ENCODE measurements around the gene ZNF169.
"Not testable (repeated sequence)": the region's sequence is repeated elsewhere in the genome, so short reads cannot be mapped to it uniquely, and the experiment has no call there.

ZNF169 gene

DNA sequence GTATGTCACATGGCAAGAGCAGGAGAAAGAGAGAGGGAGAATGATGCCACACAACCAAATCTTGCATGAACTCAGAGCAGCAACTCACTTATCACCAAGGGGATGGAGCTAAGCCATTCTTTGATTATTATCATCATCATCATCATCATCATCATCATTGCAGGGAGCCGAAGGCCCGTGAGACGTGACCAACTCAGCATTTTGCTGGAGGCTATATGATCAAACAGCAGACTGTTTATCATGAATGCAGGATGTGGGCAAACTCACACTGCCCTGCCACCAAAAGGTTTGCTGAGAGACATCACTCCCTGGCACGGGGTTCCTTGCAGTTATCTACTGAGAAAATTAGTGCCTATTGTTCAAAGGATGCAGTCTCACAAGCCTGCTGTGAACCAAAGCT, 8.6 kb upstream of the ZNF169 start:
- H3K27me3 ChIP-seq (ENCODE audit: control insufficient read depth, insufficient read depth, low read length) = no peaks in the 10 kb centered on the region
- H3K4me1 ChIP-seq (ENCODE audit: control insufficient read depth, low read depth, low read length) = no peaks in the 10 kb centered on the region
- H3K9ac ChIP-seq (ENCODE audit: low read length) = no peak overlapping the region
- H3K27ac ChIP-seq (ENCODE audit: low read length) = no peak overlapping the region
- H3K9me3 ChIP-seq (ENCODE audit: control insufficient read depth, low read depth, low read length) = no peaks in the 10 kb centered on the region
- no peak overlapping the region for H3K4me3 ChIP-seq (ENCODE audit: low read length)
- H3K36me3 ChIP-seq (ENCODE audit: control insufficient read depth, low read depth, low read length) = no peaks in the 10 kb centered on the region

DNA sequence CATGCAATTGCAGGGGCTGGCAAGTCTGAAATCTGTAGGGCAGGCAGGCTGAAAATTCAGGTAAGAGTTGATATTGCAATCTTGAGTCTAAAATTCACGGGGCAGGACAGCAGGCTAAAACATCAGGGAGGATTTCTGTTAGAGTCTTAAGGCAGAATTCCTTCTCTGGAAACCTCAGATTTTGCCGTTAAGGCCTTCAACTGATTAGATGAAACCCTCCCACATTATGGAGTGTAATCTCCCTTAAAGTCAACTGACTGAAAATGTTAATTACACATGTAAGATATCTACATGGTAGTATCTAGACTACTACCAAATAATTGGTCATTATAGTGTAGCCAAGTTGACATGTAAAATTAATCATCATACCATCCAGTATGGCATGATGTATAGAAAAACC, 3.1 kb upstream of the ZNF169 start:
- H3K4me1 ChIP-seq (ENCODE audit: control insufficient read depth, low read depth, low read length) = no peaks in the 10 kb centered on the region
- H3K9me3 ChIP-seq (ENCODE audit: control insufficient read depth, low read depth, low read length) = no peaks in the 10 kb centered on the region
- H3K27ac ChIP-seq (ENCODE audit: low read length) = no peak overlapping the region
- no peak overlapping the region for H3K9ac ChIP-seq (ENCODE audit: low read length)
- no peak overlapping the region for H3K4me3 ChIP-seq (ENCODE audit: low read length)
- no peaks in the 10 kb centered on the region for H3K36me3 ChIP-seq (ENCODE audit: control insufficient read depth, low read depth, low read length)
- H3K27me3 ChIP-seq (ENCODE audit: control insufficient read depth, insufficient read depth, low read length) = no peaks in the 10 kb centered on the region

DNA sequence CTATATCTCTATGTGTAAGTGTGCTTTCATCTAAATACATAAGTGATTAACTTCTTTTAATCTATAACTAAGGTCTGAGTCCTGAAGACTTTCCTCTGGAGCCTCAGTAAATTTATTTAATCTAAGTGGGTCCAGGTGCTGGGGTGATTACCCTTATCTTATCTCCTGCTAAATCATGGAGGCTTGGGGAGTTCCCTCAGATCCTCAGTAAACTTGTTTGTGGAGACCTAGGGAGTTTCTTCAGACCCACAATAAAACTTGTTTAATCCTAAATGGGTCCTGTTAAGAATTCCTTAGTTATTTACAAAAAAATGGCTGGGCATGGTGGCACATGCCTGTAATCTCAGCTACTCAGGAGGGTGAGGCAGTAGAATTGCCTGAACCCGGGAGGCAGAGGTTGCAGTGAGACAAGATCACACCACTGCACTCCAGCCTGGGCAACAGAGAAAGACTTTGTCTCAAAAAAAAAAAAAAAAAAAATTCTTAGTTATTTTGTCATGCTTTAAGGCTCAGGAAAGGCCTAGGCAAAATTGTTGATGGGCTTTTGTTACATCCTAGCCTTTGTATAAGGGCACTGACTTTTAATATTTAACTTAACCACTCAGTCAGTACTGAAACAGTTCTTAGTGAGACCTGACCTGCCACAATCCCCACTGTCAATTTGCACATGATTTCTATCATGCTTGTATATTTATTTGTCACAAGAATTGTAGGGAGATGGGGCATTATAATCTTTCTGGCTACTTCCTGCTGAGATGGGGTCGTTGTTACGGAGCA, 6.7 kb downstream of the ZNF169 start:
- H3K9me3 ChIP-seq (ENCODE audit: control insufficient read depth, low read depth, low read length) = peaks cover 14% of the 10 kb centered on the region
- not testable (repeated sequence) for H3K27ac ChIP-seq (ENCODE audit: low read length); H3K27me3 ChIP-seq (ENCODE audit: control insufficient read depth, insufficient read depth, low read length); H3K36me3 ChIP-seq (ENCODE audit: control insufficient read depth, low read depth, low read length); H3K9ac ChIP-seq (ENCODE audit: low read length); H3K4me1 ChIP-seq (ENCODE audit: control insufficient read depth, low read depth, low read length); H3K4me3 ChIP-seq (ENCODE audit: low read length)

DNA sequence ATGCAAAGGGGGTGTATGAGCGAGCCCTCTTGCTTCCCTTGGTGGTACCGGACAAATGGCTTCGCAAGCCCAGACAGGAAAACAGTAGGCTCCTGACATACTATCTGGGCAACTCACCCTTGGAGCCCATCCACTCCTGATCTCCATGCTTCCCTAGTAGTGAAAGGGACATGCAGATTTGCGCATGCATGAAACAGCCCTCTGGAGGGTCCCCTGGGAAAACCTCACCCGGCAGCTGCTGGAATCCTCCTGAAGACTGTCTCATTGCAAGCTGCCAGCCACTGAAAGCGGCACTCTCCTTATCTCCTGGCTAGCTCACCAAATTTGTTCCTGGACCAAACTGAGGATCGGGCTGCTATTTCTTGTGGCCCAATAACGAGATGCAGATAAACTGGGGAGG, 10.2 kb downstream of the ZNF169 start:
- H3K4me1 ChIP-seq (ENCODE audit: control insufficient read depth, low read depth, low read length) = no peaks in the 10 kb centered on the region
- no peak overlapping the region for H3K9ac ChIP-seq (ENCODE audit: low read length)
- no peaks in the 10 kb centered on the region for H3K36me3 ChIP-seq (ENCODE audit: control insufficient read depth, low read depth, low read length)
- no peak overlapping the region for H3K4me3 ChIP-seq (ENCODE audit: low read length)
- H3K9me3 ChIP-seq (ENCODE audit: control insufficient read depth, low read depth, low read length) = peaks cover 14% of the 10 kb centered on the region
- H3K27ac ChIP-seq (ENCODE audit: low read length) = no peak overlapping the region
- H3K27me3 ChIP-seq (ENCODE audit: control insufficient read depth, insufficient read depth, low read length) = no peaks in the 10 kb centered on the region

DNA sequence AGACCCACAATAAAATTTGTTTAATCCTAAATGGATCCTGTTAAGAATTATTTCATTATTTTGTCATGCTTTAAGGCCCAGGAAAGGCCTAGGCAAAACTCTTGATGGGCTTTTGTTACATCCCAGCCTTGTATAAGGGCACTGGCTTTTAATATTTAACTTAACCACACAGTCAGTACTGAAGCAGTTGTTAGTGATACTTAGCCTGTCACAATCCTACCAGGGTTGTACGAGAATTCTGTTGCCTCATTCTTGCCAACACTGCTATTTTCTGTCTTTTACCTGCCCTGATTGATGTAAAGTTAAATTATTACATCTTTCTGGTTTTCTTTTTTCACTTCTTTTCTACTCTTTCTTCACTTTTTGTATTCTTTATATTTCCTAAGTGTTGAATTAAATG, 10.9 kb downstream of the ZNF169 start:
- H3K27me3 ChIP-seq (ENCODE audit: control insufficient read depth, insufficient read depth, low read length) = no peaks in the 10 kb centered on the region
- H3K36me3 ChIP-seq (ENCODE audit: control insufficient read depth, low read depth, low read length) = no peaks in the 10 kb centered on the region
- H3K4me1 ChIP-seq (ENCODE audit: control insufficient read depth, low read depth, low read length) = no peaks in the 10 kb centered on the region
- no peak overlapping the region for H3K9ac ChIP-seq (ENCODE audit: low read length)
- H3K27ac ChIP-seq (ENCODE audit: low read length) = no peak overlapping the region
- H3K9me3 ChIP-seq (ENCODE audit: control insufficient read depth, low read depth, low read length) = peaks cover 14% of the 10 kb centered on the region
- H3K4me3 ChIP-seq (ENCODE audit: low read length) = no peak overlapping the region

DNA sequence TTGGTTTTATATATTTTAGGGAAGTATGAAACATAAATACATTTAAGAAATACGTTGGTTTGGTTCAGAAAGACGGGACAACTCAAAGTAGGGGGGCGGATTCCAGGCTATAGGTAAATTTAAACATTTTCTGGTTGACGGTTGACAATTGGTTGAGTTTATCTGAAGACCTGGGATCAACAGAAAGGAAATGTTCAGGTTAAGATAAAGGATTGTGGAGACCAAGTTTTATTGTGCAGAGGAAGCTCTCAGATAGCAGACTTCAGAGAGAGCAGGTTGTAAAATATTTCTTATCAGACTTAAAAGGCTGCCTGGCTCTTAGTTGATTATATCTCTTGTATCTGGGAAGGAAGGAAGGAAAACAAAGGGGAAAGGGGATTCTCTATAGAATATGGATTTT, 17.9 kb downstream of the ZNF169 start:
- H3K9ac ChIP-seq (ENCODE audit: low read length) = not testable (repeated sequence)

DNA sequence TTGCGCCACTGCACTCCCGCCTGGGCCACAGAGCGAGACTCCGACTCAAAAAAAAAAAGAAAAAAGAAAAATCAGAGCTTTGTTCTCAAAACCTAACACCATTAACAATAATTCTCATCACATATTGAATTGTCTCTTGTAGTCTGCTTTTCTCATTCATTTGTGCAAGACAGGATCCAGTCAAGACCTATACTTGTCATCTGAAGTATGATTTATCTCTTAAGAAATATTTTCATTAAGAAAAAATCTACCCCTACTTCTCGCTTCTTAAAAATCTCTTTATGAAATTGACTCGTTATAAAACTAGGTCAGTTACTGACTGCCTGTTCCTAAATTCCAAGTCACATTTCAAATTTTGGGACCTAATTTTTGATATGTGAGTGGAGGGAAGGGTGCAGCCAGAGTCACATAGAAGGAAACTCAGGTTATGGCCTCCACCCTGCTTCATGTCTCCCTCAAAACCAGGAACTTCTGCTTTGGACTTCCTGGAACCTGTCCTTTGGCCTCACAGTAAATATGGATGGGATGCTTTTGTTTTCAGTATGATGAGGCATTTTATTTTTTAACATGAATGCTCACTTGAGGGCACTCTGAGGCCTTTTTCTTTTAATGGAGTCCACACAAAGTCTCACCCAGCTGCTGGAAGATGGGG, 18.9 kb downstream of the ZNF169 start:
- Histone ChIP-seq H3K27ac (ENCODE audit: low read length) (no peak overlapping the region), H3K27me3 (ENCODE audit: control insufficient read depth, insufficient read depth, low read length) (no peaks in the 10 kb centered on the region), H3K4me3 (ENCODE audit: low read length) (no peak overlapping the region), H3K36me3 (ENCODE audit: control insufficient read depth, low read depth, low read length) (peaks cover 11% of the 10 kb centered on the region), H3K9me3 (ENCODE audit: control insufficient read depth, low read depth, low read length) (peaks cover 6% of the 10 kb centered on the region), H3K4me1 (ENCODE audit: control insufficient read depth, low read depth, low read length) (no peaks in the 10 kb centered on the region), H3K9ac (ENCODE audit: low read length) (no peak overlapping the region)

More for the DNA sequence above, 17.9 kb downstream of the ZNF169 start:
- not testable (repeated sequence) for H3K27ac ChIP-seq (ENCODE audit: low read length); H3K4me1 ChIP-seq (ENCODE audit: control insufficient read depth, low read depth, low read length); H3K9me3 ChIP-seq (ENCODE audit: control insufficient read depth, low read depth, low read length); H3K27me3 ChIP-seq (ENCODE audit: control insufficient read depth, insufficient read depth, low read length); H3K4me3 ChIP-seq (ENCODE audit: low read length)
- H3K36me3 ChIP-seq (ENCODE audit: control insufficient read depth, low read depth, low read length) = peaks cover 11% of the 10 kb centered on the region

DNA sequence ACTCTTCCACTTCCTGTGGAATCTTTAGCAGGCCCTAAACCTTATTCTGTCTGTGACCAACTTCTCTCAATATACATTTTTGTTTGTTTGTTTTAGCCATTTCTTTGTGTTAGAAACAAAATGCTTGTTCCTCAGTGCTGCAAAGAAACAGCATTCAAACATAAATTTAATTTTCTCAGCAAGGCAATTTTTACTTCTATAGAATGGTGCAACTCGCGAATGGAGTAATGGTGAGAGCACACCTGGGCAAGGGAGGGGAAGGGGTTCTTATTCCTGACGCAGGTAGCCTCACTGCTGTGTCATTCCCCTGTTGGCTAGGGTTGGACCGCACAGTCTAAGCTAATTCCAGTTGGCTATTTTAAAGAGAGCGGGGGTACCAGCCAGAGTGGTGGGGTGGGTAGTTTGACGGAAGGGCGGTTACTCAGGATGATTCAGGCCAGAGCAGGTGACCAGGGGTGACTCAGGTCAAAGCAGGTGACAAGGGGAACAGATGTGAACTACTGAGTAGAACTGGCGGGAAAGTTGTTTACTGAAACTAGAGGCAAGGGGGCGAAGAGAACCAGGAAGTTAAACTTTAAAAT, 21.4 kb downstream of the ZNF169 start:
- H3K27ac ChIP-seq (ENCODE audit: low read length) = no peak overlapping the region
- H3K9ac ChIP-seq (ENCODE audit: low read length) = no peak overlapping the region
- no peaks in the 10 kb centered on the region for H3K4me1 ChIP-seq (ENCODE audit: control insufficient read depth, low read depth, low read length)
- no peaks in the 10 kb centered on the region for H3K27me3 ChIP-seq (ENCODE audit: control insufficient read depth, insufficient read depth, low read length)
- peaks cover 11% of the 10 kb centered on the region for H3K36me3 ChIP-seq (ENCODE audit: control insufficient read depth, low read depth, low read length)
- no peak overlapping the region for H3K4me3 ChIP-seq (ENCODE audit: low read length)
- H3K9me3 ChIP-seq (ENCODE audit: control insufficient read depth, low read depth, low read length) = peaks cover 6% of the 10 kb centered on the region

DNA sequence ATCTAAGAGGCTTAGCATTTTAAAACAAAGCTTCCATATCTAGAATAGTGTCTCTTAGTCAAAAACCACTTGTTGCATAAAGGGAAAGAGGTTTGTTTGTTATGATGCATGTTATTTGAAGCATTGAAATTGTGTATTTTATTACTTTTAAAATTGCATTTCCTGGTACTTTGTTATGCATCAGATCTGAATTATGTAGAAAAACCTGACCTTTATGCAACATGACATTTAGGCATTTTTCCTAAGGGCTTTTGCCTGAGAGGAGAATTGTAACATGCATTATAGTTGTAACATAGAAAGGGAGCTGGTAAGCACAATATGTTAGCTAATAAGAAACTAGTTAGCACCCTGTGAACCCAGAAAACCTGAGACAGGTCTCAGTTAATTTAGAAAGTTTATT, 22.0 kb downstream of the ZNF169 start:
- H3K9me3 ChIP-seq (ENCODE audit: control insufficient read depth, low read depth, low read length) = peaks cover 6% of the 10 kb centered on the region
- no peaks in the 10 kb centered on the region for H3K4me1 ChIP-seq (ENCODE audit: control insufficient read depth, low read depth, low read length)
- no peaks in the 10 kb centered on the region for H3K27me3 ChIP-seq (ENCODE audit: control insufficient read depth, insufficient read depth, low read length)
- no peak overlapping the region for H3K4me3 ChIP-seq (ENCODE audit: low read length)
- no peak overlapping the region for H3K9ac ChIP-seq (ENCODE audit: low read length)
- H3K27ac ChIP-seq (ENCODE audit: low read length) = no peak overlapping the region
- peaks cover 11% of the 10 kb centered on the region for H3K36me3 ChIP-seq (ENCODE audit: control insufficient read depth, low read depth, low read length)

DNA sequence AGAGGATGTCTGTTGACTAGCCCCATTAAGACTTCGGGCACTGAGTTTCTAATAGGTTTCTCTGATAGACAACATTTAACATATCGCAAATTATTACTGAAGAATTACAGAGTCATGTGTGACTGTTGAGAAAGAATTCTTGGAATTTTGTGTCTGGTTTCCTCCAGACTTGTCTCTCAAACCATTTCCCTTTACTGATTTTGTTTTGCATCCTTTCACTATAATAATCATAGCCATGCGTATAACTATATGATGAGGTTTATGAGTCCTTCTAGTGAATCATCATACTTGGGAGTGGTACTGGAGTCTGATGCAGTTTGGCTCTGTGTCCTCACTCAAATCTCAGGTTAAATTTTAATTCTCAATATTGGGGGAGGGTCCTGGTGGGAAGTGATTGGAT, 27.0 kb downstream of the ZNF169 start:
- Histone ChIP-seq H3K9ac (ENCODE audit: low read length) (no peak overlapping the region), H3K27ac (ENCODE audit: low read length) (no peak overlapping the region), H3K27me3 (ENCODE audit: control insufficient read depth, insufficient read depth, low read length) (no peaks in the 10 kb centered on the region), H3K36me3 (ENCODE audit: control insufficient read depth, low read depth, low read length) (peaks cover 4% of the 10 kb centered on the region), H3K4me1 (ENCODE audit: control insufficient read depth, low read depth, low read length) (no peaks in the 10 kb centered on the region), H3K4me3 (ENCODE audit: low read length) (no peak overlapping the region), H3K9me3 (ENCODE audit: control insufficient read depth, low read depth, low read length) (no peaks in the 10 kb centered on the region)

DNA sequence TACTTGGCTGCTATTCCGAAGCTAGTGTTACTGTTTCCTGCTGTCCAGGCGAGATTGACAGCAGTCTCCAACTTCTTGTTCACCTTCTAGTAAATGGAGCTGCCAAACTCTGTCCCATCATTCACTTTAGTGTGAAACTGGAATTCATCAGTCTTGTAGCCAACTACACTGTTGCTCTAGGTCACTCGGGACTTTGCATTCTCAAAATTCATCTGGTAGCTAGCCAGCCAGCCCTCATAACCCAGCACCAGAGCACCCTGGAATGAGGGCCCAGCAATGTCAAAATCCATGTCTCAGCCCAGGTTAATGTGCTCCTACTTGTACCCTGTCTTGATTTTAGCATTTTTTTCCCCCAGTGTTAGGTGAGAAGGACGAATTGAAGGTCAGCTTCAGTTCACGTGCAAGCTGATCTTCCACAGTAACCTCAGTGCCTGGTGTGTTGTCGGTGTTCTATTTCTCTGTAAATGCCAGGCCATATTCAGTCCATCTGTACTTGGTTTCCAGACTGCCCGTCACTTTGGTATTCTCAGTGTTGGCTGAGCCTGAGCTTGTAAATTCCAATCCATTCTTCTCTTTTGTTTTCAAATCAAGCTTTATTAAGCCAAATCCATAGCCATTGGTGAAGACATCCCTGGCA, 28.9 kb downstream of the ZNF169 start:
- H3K27ac ChIP-seq (ENCODE audit: low read length) = no peak overlapping the region
- no peaks in the 10 kb centered on the region for H3K27me3 ChIP-seq (ENCODE audit: control insufficient read depth, insufficient read depth, low read length)
- H3K4me1 ChIP-seq (ENCODE audit: control insufficient read depth, low read depth, low read length) = no peaks in the 10 kb centered on the region
- peaks cover 4% of the 10 kb centered on the region for H3K36me3 ChIP-seq (ENCODE audit: control insufficient read depth, low read depth, low read length)
- no peak overlapping the region for H3K4me3 ChIP-seq (ENCODE audit: low read length)
- no peak overlapping the region for H3K9ac ChIP-seq (ENCODE audit: low read length)
- peaks cover 3% of the 10 kb centered on the region for H3K9me3 ChIP-seq (ENCODE audit: control insufficient read depth, low read depth, low read length)

Data from iPS-18a (cell line).